ENCODE data around the gene MGLL.

Gene MGLL

GRCh38 chr3:127835993-127836882 lies 13.9 kb upstream of the MGLL start:
- no peak for DNase-seq (ENCODE audit: low read depth)

GRCh38 chr3:127834771-127835170 lies 12.5 kb upstream of the MGLL start:
- no peak for DNase-seq (ENCODE audit: low read depth)

- no peak for DNase-seq (ENCODE audit: low read depth)
Measured at GRCh38 chr3:127833281-127834032, 11.1 kb upstream of the MGLL start.

- DNase-seq (ENCODE audit: low read depth), result no peak
Measured at GRCh38 chr3:127831723-127832172, 9.4 kb upstream of the MGLL start.

GRCh38 chr3:127829537-127829936 lies 7.2 kb upstream of the MGLL start:
- no peak for DNase-seq (ENCODE audit: low read depth)

- DNase-seq (ENCODE audit: low read depth), result no peak
Measured at GRCh38 chr3:127827808-127828207, 5.5 kb upstream of the MGLL start.

- DNase-seq (ENCODE audit: low read depth), result no peak
Measured at GRCh38 chr3:127825756-127826155, 3.4 kb upstream of the MGLL start.

GRCh38 chr3:127824151-127824825 lies 2.0 kb upstream of the MGLL start:
- DNase-seq (ENCODE audit: low read depth), result no peak

- DNase-seq (ENCODE audit: low read depth), result no peak
Measured at GRCh38 chr3:127823426-127823857, 1.1 kb upstream of the MGLL start.

- DNase-seq (ENCODE audit: low read depth), result no peak
Measured at GRCh38 chr3:127822682-127823425, 539 bp upstream of the MGLL start.

- no peak for DNase-seq (ENCODE audit: low read depth)
Measured at GRCh38 chr3:127821394-127821793, 921 bp downstream of the MGLL start.

- no peak for DNase-seq (ENCODE audit: low read depth)
Measured at GRCh38 chr3:127820826-127821313, 1.4 kb downstream of the MGLL start.

GRCh38 chr3:127820221-127820825 lies 2.0 kb downstream of the MGLL start:
- no peak for DNase-seq (ENCODE audit: low read depth)

GRCh38 chr3:127819656-127820055 lies 2.7 kb downstream of the MGLL start:
- DNase-seq (ENCODE audit: low read depth), result no peak

- DNase-seq (ENCODE audit: low read depth), result no peak
Measured at GRCh38 chr3:127819086-127819485, 3.2 kb downstream of the MGLL start.

GRCh38 chr3:127817406-127817841 lies 4.9 kb downstream of the MGLL start:
- DNase-seq (ENCODE audit: low read depth), result no peak

- DNase-seq (ENCODE audit: low read depth), result no peak
Measured at GRCh38 chr3:127816783-127817405, 5.4 kb downstream of the MGLL start.

GRCh38 chr3:127815641-127816605 lies 6.4 kb downstream of the MGLL start:
- DNase-seq (ENCODE audit: low read depth), result no peak

- no peak for DNase-seq (ENCODE audit: low read depth)
Measured at GRCh38 chr3:127815001-127815400, 7.3 kb downstream of the MGLL start.
